ENCODE measurements around the gene SYPL2.
"Not testable (repeated sequence)": the region's sequence is repeated elsewhere in the genome, so short reads cannot be mapped to it uniquely, and the experiment has no call there.

The SYPL2 gene

GRCh38 chr1:109473284-109474057, 7.1 kb downstream of the SYPL2 start:
- not testable (repeated sequence) for DNase-seq

- DNase-seq: no peak
Measured at GRCh38 chr1:109474697-109475096, 8.4 kb downstream of the SYPL2 start.

- DNase-seq: no peak
Measured at GRCh38 chr1:109475261-109475660, 8.9 kb downstream of the SYPL2 start.

- DNase-seq: no peak
Measured at GRCh38 chr1:109476825-109477224, 10.5 kb downstream of the SYPL2 start.

- DNase-seq: no peak
Measured at GRCh38 chr1:109477821-109478220, 11.5 kb downstream of the SYPL2 start.

- DNase-seq: no peak
Measured at GRCh38 chr1:109478806-109479205, 12.5 kb downstream of the SYPL2 start.

- DNase-seq: no peak
Measured at GRCh38 chr1:109479311-109479710, 13.0 kb downstream of the SYPL2 start.

- no peak for DNase-seq
Measured at GRCh38 chr1:109479901-109480300, 13.6 kb downstream of the SYPL2 start.

GRCh38 chr1:109481646-109482045, 15.3 kb downstream of the SYPL2 start:
- no peak for DNase-seq

- no peak for DNase-seq
Measured at GRCh38 chr1:109482242-109482641, 15.9 kb downstream of the SYPL2 start.

GRCh38 chr1:109482791-109483671, 16.7 kb downstream of the SYPL2 start:
- DNase-seq: no peak

- DNase-seq: peak; percentile 38
Measured at GRCh38 chr1:109483672-109484518, 17.5 kb downstream of the SYPL2 start, which contains the start of gene ATXN7L2. Gene ATXN7L2 (plus strand): TSS chr1:109483905. CDS start chr1:109483954, 49 bp downstream.

GRCh38 chr1:109484519-109484975, 18.2 kb downstream of the SYPL2 start:
- no peak for DNase-seq

GRCh38 chr1:109485001-109485400, 18.7 kb downstream of the SYPL2 start:
- no peak for DNase-seq

- DNase-seq: no peak
Measured at GRCh38 chr1:109487261-109487660, 20.9 kb downstream of the SYPL2 start.

- DNase-seq: no peak
Measured at GRCh38 chr1:109488201-109488600, 21.9 kb downstream of the SYPL2 start.

GRCh38 chr1:109488696-109489095, 22.4 kb downstream of the SYPL2 start:
- DNase-seq: no peak

- DNase-seq: no peak
Measured at GRCh38 chr1:109490029-109490933, 23.9 kb downstream of the SYPL2 start.

- DNase-seq: no peak
Measured at GRCh38 chr1:109490934-109491302, 24.6 kb downstream of the SYPL2 start.

GRCh38 chr1:109491372-109491771, 25.0 kb downstream of the SYPL2 start:
- no peak for DNase-seq

GRCh38 chr1:109492779-109493178, 26.4 kb downstream of the SYPL2 start:
- DNase-seq: no peak

- no peak for DNase-seq
Measured at GRCh38 chr1:109493227-109493626, 26.9 kb downstream of the SYPL2 start.
